Thymus (tissue), 11 donors: Measurements from ENCODE around the gene FTCD. TPM values are rescaled to one million over a fixed set of nuclear protein-coding genes. Genes with fewer than 3 reads are reported as not detected.

Source experiments
- DNase-seq, 9 donors: peaks; one replicate each; pipeline ENCODE4 v3.0.0-alpha.2; 2013; ENCODE audit warnings: low spot score in 9 of 9, low read depth in 6 of 9, missing footprints in 1 of 9
- H3K27ac ChIP-seq, 2 donors: one replicate each; pipeline ENCODE4 v1.5.1; 2013; ENCODE audit warnings: control low read depth in 1 of 2, low read depth in 1 of 2, low read length in 1 of 2, mild to moderate bottlenecking in 1 of 2, moderate library complexity in 1 of 2
- H3K27me3 ChIP-seq, 2 donors: one replicate each; pipeline ENCODE4 v1.5.1; 2013; ENCODE audit warnings: low read length in 1 of 2; ENCODE audit not compliant: control insufficient read depth in 2 of 2, insufficient read depth in 1 of 2
- H3K36me3 ChIP-seq, 2 donors: one replicate each; pipeline ENCODE4 v1.5.1; 2013; ENCODE audit warnings: low read length in 1 of 2, mild to moderate bottlenecking in 1 of 2, moderate library complexity in 1 of 2; ENCODE audit not compliant: control insufficient read depth in 2 of 2, insufficient read depth in 2 of 2
- H3K4me1 ChIP-seq, 2 donors: one replicate each; pipeline ENCODE4 v1.5.1; 2013; ENCODE audit warnings: low read length in 2 of 2; ENCODE audit not compliant: control insufficient read depth in 2 of 2, insufficient read depth in 2 of 2
- H3K4me3 ChIP-seq, 2 donors: one replicate each; pipeline ENCODE4 v1.5.1; 2013; ENCODE audit warnings: low read length in 2 of 2, control low read depth in 1 of 2, mild to moderate bottlenecking in 1 of 2
- H3K9me3 ChIP-seq, 2 donors: one replicate each; pipeline ENCODE4 v1.5.1; 2013; ENCODE audit warnings: low read length in 1 of 2, mild to moderate bottlenecking in 1 of 2; ENCODE audit not compliant: control insufficient read depth in 2 of 2, insufficient read depth in 1 of 2
- WGBS: extraction: QIAGEN DNeasy Blood & Tissue Kit; methylation state at CpG from one replicate; pipeline ENCODE4 v1.1.7; 2013; 5-methylcytosine and 5-hydroxymethylcytosine counted together
- polyA plus RNA-seq: library from polyadenylated mRNA; stranded (reverse); fragments of 200-250 nt; gene quantifications from one replicate; pipeline ENCODE4 v1.2.3, GENCODE V29; 2013
- total RNA-seq: library from RNA; stranded (reverse); fragments of 120-200 nt; gene quantifications from one replicate; pipeline ENCODE4 v1.2.4, GENCODE V29; 2013
- donor health status: healthy.

Gene FTCD
- total and polyA plus RNA-seq, 2 donors, result 0.09 to 1.6 TPM

- H3K27me3 ChIP-seq, result no peaks in the 10 kb centered on the region
- no peak overlapping the region for H3K27ac ChIP-seq
- H3K9me3 ChIP-seq, result no peaks in the 10 kb centered on the region
- no peak for DNase-seq
- 96% methylated on average over 45 of the region's 45 CpGs for WGBS
- H3K36me3 ChIP-seq, result no peaks in the 10 kb centered on the region
- H3K4me1 ChIP-seq, result no peaks in the 10 kb centered on the region
- no peak overlapping the region for H3K4me3 ChIP-seq
Observed at GRCh38 chr21:46128933-46129571, 26.3 kb downstream of the FTCD start.

- WGBS, result 88% methylated on average over 23 of the region's 23 CpGs
- Histone ChIP-seq H3K4me3 (no peak overlapping the region), H3K36me3 (no peaks in the 10 kb centered on the region), H3K4me1 (no peaks in the 10 kb centered on the region), H3K9me3 (no peaks in the 10 kb centered on the region), H3K27ac (no peak overlapping the region), H3K27me3 (no peaks in the 10 kb centered on the region)
- no peak for DNase-seq
Observed at GRCh38 chr21:46128106-46128932, 27.1 kb downstream of the FTCD start.

GRCh38 chr21:46127239-46128105 lies 27.9 kb downstream of the FTCD start:
- WGBS, result 91% methylated on average over 40 of the region's 40 CpGs
- Histone ChIP-seq H3K4me3 (no peak overlapping the region), H3K27me3 (no peaks in the 10 kb centered on the region), H3K27ac (no peak overlapping the region), H3K9me3 (no peaks in the 10 kb centered on the region), H3K36me3 (no peaks in the 10 kb centered on the region), H3K4me1 (no peaks in the 10 kb centered on the region)
- no peak for DNase-seq

- Histone ChIP-seq H3K27ac (no peak overlapping the region), H3K4me3 (no peak overlapping the region), H3K27me3 (no peaks in the 10 kb centered on the region), H3K4me1 (no peaks in the 10 kb centered on the region), H3K9me3 (no peaks in the 10 kb centered on the region), H3K36me3 (no peaks in the 10 kb centered on the region)
- 95% methylated on average over 32 of the region's 32 CpGs for WGBS
- DNase-seq, result no peak
Observed at GRCh38 chr21:46126309-46127238, 28.8 kb downstream of the FTCD start.

GRCh38 chr21:46125846-46126301 lies 29.5 kb downstream of the FTCD start:
- no peak for DNase-seq
- Histone ChIP-seq H3K36me3 (no peaks in the 10 kb centered on the region), H3K27me3 (no peaks in the 10 kb centered on the region), H3K9me3 (no peaks in the 10 kb centered on the region), H3K27ac (no peak overlapping the region), H3K4me1 (no peaks in the 10 kb centered on the region), H3K4me3 (no peak overlapping the region)
- 97% methylated on average over 47 of the region's 47 CpGs for WGBS

- Histone ChIP-seq H3K27me3 (no peaks in the 10 kb centered on the region), H3K4me1 (no peaks in the 10 kb centered on the region), H3K9me3 (no peaks in the 10 kb centered on the region), H3K36me3 (no peaks in the 10 kb centered on the region), H3K4me3 (no peak overlapping the region), H3K27ac (no peak overlapping the region)
- WGBS, result 96% methylated on average over 49 of the region's 49 CpGs
- no peak for DNase-seq
Observed at GRCh38 chr21:46124926-46125845, 30.2 kb downstream of the FTCD start.

- Histone ChIP-seq H3K27me3 (no peaks in the 10 kb centered on the region), H3K4me1 (no peaks in the 10 kb centered on the region), H3K4me3 (no peak overlapping the region), H3K36me3 (no peaks in the 10 kb centered on the region), H3K27ac (no peak overlapping the region), H3K9me3 (no peaks in the 10 kb centered on the region)
- WGBS, result 96% methylated on average over 16 of the region's 16 CpGs
- DNase-seq, result no peak
Observed at GRCh38 chr21:46124083-46124925, 31.1 kb downstream of the FTCD start.
